Stromal cell of bone marrow (primary cell): ENCODE measurements around the gene PCDH10.
"Not testable (repeated sequence)": the region's sequence is repeated elsewhere in the genome, so short reads cannot be mapped to it uniquely, and the experiment has no call there.

Source experiments
- DNase-seq: peaks from one replicate; pipeline ENCODE4 v3.0.0-alpha.2; 2012; ENCODE audit warnings: low read depth

The PCDH10 gene

GRCh38 chr4:133150486-133151340 is 1.6 kb downstream of the PCDH10 start:
- DNase-seq: no peak

- no peak for DNase-seq
Measured at GRCh38 chr4:133151341-133151690, 2.2 kb downstream of the PCDH10 start.

GRCh38 chr4:133151691-133152329 is 2.7 kb downstream of the PCDH10 start:
- DNase-seq: no peak

DNA sequence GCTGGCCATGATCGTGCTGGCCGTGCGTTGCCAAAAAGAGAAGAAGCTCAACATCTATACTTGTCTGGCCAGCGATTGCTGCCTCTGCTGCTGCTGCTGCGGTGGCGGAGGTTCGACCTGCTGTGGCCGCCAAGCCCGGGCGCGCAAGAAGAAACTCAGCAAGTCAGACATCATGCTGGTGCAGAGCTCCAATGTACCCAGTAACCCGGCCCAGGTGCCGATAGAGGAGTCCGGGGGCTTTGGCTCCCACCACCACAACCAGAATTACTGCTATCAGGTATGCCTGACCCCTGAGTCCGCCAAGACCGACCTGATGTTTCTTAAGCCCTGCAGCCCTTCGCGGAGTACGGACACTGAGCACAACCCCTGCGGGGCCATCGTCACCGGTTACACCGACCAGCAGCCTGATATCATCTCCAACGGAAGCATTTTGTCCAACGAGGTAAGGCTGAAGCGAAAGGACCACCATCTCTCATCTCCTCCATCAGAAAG is 3.3 kb downstream of the PCDH10 start:
- no peak for DNase-seq

GRCh38 chr4:133152831-133153481 is 3.9 kb downstream of the PCDH10 start:
- DNase-seq: no peak

DNA sequence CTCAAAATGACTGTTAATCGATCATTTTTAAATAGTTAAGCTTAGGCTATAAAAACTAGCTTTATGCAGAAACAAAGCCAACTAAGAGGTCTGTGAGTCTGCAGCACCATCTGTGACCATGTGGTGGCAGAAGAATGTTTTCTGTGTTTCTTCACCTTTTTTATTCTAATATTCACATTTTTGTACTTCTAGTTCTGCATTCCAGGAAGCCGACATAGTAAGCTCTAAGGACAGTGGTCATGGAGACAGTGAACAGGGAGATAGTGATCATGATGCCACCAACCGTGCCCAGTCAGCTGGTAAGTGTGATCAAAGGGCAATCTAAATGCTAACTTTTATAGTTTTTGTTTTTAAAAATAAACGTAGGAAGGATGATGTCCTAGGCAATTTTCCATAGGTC is 5.6 kb downstream of the PCDH10 start:
- DNase-seq: peak; percentile 16

DNA sequence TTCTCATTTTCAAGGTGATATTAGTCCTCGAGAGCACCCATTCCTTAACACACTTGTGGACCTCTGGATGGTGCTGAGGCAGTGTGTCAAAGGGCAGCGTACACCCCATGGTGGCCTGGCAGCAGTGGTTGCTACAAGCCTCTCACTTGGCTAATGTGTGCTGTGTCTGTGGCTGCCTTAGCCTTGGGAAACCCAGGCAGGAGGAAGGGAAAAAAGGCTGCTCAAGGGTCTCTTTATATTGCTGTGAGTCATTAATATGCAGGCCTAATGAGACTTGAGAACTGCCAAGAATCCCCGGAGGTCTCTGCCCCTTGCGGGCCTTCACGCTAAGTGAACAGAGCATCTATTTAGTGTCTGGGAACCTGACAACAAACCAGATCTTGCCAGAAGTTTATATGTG is 7.0 kb downstream of the PCDH10 start:
- no peak for DNase-seq

GRCh38 chr4:133156556-133156955 is 7.5 kb downstream of the PCDH10 start:
- DNase-seq: no peak

GRCh38 chr4:133157460-133158160 is 8.5 kb downstream of the PCDH10 start:
- no peak for DNase-seq

DNA sequence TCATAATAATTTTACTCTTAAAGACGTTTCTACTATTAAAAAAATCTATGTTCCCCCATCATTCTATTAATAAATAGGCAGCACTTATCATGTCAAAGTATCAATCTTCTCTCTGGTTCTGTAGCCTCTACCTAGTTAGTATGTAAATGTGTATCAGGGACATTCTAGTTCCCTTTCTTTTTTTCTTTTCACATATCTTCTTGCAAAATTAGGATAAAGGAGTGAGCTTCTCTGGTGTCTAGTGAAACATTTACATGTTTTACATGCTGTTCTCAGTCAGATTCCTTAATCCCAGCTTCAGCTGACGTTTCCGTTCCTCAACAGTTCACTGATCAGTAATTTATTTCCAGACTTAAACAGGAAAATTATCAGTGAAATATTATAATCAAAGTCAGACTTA is 11.8 kb downstream of the PCDH10 start:
- no peak for DNase-seq

DNA sequence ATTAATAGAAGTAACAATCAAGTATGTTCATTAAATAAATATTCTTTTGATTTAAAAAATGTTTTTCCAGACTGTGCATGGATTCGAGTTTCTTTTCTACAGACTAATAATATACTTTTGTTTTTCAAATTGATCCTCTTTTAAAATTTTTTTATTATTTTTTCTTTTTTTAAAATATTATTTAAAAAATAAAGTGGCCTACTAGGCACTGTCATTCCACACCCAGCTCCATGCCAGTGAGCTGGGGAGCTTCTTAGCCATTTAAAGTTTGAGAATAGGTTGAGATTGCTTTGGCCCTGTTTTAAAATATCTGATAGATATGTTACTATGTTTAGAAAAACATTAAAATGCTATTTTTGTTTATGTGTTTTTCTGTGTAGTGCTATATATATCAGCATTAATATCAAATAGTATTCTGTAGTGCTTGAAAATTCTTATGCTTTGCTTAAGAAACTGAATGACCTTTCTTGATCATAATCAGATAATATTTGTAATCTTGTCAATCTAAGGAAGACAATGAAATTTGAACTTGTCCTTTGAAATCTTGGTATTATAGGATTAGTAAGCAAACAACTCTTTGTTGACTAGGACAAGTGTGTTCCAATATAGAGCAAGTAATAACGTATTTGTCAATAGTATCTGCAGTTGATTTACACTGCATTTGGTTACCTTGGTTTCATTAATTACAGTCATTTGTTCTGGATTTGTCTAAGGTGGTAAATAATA is 12.6 kb downstream of the PCDH10 start:
- no peak for DNase-seq

- DNase-seq: no peak
Measured at GRCh38 chr4:133162941-133163340, 13.8 kb downstream of the PCDH10 start.

GRCh38 chr4:133178956-133179355 is 29.9 kb downstream of the PCDH10 start:
- DNase-seq: no peak

GRCh38 chr4:133186210-133186609 is 37.1 kb downstream of the PCDH10 start:
- no peak for DNase-seq

- no peak for DNase-seq
Measured at GRCh38 chr4:133186845-133187244, 37.8 kb downstream of the PCDH10 start.

GRCh38 chr4:133188433-133189146 is 39.5 kb downstream of the PCDH10 start:
- DNase-seq: no peak

- DNase-seq: no peak
Measured at GRCh38 chr4:133189147-133189517, 40.0 kb downstream of the PCDH10 start.

DNA sequence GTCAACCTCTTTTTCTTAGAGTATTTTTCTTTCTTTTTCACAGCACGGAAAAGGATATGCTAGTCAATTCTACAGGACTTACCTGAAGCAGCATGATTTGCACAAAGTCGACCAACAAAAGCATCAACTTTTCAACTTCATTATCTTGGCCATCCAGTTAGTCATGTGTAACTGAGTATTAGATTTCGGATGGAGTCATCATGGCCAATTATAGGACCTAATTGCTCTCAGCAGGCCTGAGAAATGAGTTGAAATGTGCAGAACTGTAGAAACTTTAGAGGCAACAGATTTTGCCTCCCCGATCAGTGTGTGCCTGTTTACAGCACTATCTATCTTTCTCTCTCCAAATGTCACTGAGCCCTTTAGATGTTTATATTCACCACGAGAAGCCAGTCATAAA is 41.0 kb downstream of the PCDH10 start:
- DNase-seq: no peak

DNA sequence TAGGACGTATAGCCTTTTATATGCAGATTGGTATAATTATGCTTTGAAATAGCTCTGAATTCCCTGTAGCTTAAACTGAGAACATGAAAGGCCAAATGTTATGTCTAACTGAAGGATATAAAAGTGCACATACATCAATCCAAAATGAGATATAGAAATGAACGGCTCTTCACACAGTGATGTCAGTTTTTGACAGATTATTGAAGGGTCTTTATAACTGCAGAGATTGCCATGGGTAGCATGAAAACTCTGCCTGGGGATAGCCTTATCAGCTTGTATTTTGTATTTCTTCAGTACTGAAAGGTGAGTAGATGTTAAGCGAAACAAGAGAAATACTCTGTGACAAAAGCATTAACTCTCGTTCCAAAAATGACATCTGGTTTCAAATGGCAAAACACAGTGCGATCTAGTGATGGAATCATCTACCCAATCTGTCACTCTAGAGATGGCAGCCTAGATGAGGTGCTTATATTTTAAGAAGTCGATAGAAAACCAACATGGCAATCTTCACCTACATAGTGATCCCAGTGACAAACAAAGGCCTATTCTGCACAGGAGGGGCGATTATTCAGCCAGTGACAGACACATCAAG is 59.7 kb downstream of the PCDH10 start:
- no peak for DNase-seq

DNA sequence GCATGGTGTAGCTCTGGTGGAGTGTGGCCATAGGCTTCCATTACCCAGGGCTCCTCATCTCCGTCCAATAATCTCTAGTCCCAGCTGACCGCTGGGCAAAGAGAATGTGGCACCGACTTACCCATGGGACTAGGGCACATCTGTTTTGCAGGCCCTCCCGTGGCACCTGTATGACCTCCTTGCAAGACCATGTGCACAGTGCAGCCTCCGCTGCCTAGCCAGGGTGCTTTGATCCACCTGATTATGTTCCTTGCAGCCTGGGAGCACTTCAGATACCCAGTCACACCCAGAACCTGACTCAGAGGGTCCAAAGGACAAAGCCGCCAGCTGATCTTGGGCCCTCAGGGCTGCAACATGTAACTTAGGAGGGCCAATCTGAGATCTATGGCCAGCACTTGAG is 84.8 kb downstream of the PCDH10 start:
- DNase-seq: no peak

DNA sequence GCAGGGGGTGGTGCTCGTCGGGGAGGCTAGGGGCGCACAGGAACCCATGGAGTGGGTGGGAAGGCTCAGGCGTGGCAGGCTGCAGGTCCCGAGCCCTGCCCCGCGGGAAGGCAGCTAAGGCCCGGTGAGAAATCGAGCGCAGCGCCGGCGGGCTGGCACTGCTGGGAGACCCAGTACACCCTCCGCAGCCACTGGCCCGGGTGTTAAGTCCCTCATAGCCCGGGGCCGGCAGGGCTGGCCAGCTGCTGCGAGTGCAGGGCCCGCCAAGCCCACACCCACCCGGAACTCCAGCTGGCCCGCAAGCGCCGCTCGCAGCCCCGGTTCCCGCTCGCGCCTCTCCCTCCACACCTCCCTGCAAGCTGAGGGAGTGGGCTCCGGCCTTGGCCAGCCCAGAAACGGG is 91.4 kb downstream of the PCDH10 start:
- not testable (repeated sequence) for DNase-seq
